ENCODE measurements around the gene PKNOX2. TPM values are rescaled to one million over a fixed set of nuclear protein-coding genes. Genes with fewer than 3 reads are reported as not detected.

PKNOX2 gene
- total RNA-seq, 4 donors from 2014 or later = 1.2 to 5.7 (median 2.2) TPM

- Histone ChIP-seq H3K27me3 (no peaks in the 10 kb centered on the region), H3K4me1 (peaks cover 0 to 31% (median 3%) of the 10 kb centered on the region in 3 donors), H3K27ac (peak overlapping the region in 2 of 4 donors; percentile 63 to 73), H3K9me3 (no peaks in the 10 kb centered on the region), H3K4me3 (no peak overlapping the region), H3K36me3 (no peaks in the 10 kb centered on the region)
- ATAC-seq = no peak
- TF ChIP-seq POLR2A (IDR thresholded peaks at IDR 0.05) (no peak), EP300 (IDR thresholded peaks at IDR 0.05) (no peak), POLR2AphosphoS5 (IDR thresholded peaks at IDR 0.05) (peak; percentile 59), CTCF (IDR thresholded peaks at IDR 0.05) (no peak)
- WGBS, 2 donors (ENCODE audit: low coverage in 1 of 2) = 21 to 29% methylated on average over 3 to 5 of the region's 5 CpGs
Observed at GRCh38 chr11:125376856-125377255, 212.3 kb downstream of the PKNOX2 start.

GRCh38 chr11:125378083-125378482, 213.5 kb downstream of the PKNOX2 start:
- H3K36me3 ChIP-seq = no peaks in the 10 kb centered on the region
- no peak overlapping the region for H3K4me3 ChIP-seq
- peaks cover 0 to 31% (median 3%) of the 10 kb centered on the region in 3 donors for H3K4me1 ChIP-seq
- ATAC-seq = no peak
- TF ChIP-seq CTCF (IDR thresholded peaks at IDR 0.05) (no peak), POLR2A (IDR thresholded peaks at IDR 0.05) (no peak), EP300 (IDR thresholded peaks at IDR 0.05) (no peak), POLR2AphosphoS5 (IDR thresholded peaks at IDR 0.05) (no peak)
- WGBS, 2 donors (ENCODE audit: low coverage in 1 of 2) = 100% methylated on average over 2 to 6 of the region's 7 CpGs
- no peaks in the 10 kb centered on the region for H3K27me3 ChIP-seq
- H3K27ac ChIP-seq = no peak overlapping the region
- no peaks in the 10 kb centered on the region for H3K9me3 ChIP-seq

- 88% methylated on average over 5 of the region's 6 CpGs; no CpG with 5 or more reads in 1 of the 2 donors for WGBS, 2 donors (ENCODE audit: low coverage in 1 of 2)
- no peak overlapping the region for H3K4me3 ChIP-seq
- H3K27me3 ChIP-seq = no peaks in the 10 kb centered on the region
- no peak for ATAC-seq
- H3K36me3 ChIP-seq = no peaks in the 10 kb centered on the region
- H3K4me1 ChIP-seq = peaks cover 0 to 30% (median 3%) of the 10 kb centered on the region in 3 donors
- no peak overlapping the region for H3K27ac ChIP-seq
- no peaks in the 10 kb centered on the region for H3K9me3 ChIP-seq
- no peak for TF ChIP-seq POLR2A (IDR thresholded peaks at IDR 0.05)
- no peak for TF ChIP-seq CTCF (IDR thresholded peaks at IDR 0.05)
- TF ChIP-seq EP300 (IDR thresholded peaks at IDR 0.05) = no peak
- TF ChIP-seq POLR2AphosphoS5 (IDR thresholded peaks at IDR 0.05) = no peak
Observed at GRCh38 chr11:125378571-125378970, 214.0 kb downstream of the PKNOX2 start.

GRCh38 chr11:125379565-125379964, 215.0 kb downstream of the PKNOX2 start:
- no peaks in the 10 kb centered on the region for H3K36me3 ChIP-seq
- no peaks in the 10 kb centered on the region for H3K27me3 ChIP-seq
- TF ChIP-seq POLR2AphosphoS5 (IDR thresholded peaks at IDR 0.05) = no peak
- no peak for TF ChIP-seq POLR2A (IDR thresholded peaks at IDR 0.05)
- no peak for TF ChIP-seq EP300 (IDR thresholded peaks at IDR 0.05)
- no peak for TF ChIP-seq CTCF (IDR thresholded peaks at IDR 0.05)
- H3K27ac ChIP-seq = no peak overlapping the region
- H3K4me1 ChIP-seq = peaks cover 0 to 22% (median 3%) of the 10 kb centered on the region in 3 donors
- no peak for ATAC-seq
- 17 to 67% methylated on average over 1 of the region's 5 CpGs for WGBS, 2 donors (ENCODE audit: low coverage in 1 of 2)
- no peak overlapping the region for H3K4me3 ChIP-seq
- H3K9me3 ChIP-seq = no peaks in the 10 kb centered on the region

- no peak for ATAC-seq
Observed at GRCh38 chr11:125379981-125380380, 215.4 kb downstream of the PKNOX2 start.

More at GRCh38 chr11:125379981-125380380, 215.4 kb downstream of the PKNOX2 start:
- 69 to 77% methylated on average over 9 to 11 of the region's 14 CpGs for whole genome bisulfite sequencing, 2 donors (ENCODE audit: low coverage in 1 of 2)
- no peaks in the 10 kb centered on the region for H3K9me3 ChIP-seq
- H3K36me3 ChIP-seq = no peaks in the 10 kb centered on the region
- H3K27ac ChIP-seq = no peak overlapping the region
- no peaks in the 10 kb centered on the region for H3K27me3 ChIP-seq
- no peak overlapping the region for H3K4me3 ChIP-seq
- no peak for TF ChIP-seq CTCF (IDR thresholded peaks at IDR 0.05)
- TF ChIP-seq POLR2A (IDR thresholded peaks at IDR 0.05) = no peak
- no peak for TF ChIP-seq EP300 (IDR thresholded peaks at IDR 0.05)
- no peak for TF ChIP-seq POLR2AphosphoS5 (IDR thresholded peaks at IDR 0.05)
- H3K4me1 ChIP-seq = peaks cover 0 to 22% (median 3%) of the 10 kb centered on the region in 3 donors

Measured in gastroesophageal sphincter (tissue), 4 donors.